Fibroblast of the aortic adventitia (primary cell): Measurements from ENCODE around the gene SAMD3. TPM values are rescaled to one million over a fixed set of nuclear protein-coding genes. Genes with fewer than 3 reads are reported as not detected.

ENCODE experiments used
- DNase-seq: peaks from one replicate; pipeline ENCODE4 v3.0.0-alpha.2; 2010; ENCODE audit warnings: low read depth
- H3K4me3 ChIP-seq: 2 replicates; pipeline ENCODE4 v1.5.1; 2011; ENCODE audit warnings: low read depth, mild to moderate bottlenecking, control low read depth, low read length, moderate library complexity
- total RNA-seq: library from RNA; depleted of rRNA; stranded (reverse); fragments of >200 nt; gene quantifications from 2 replicates; pipeline ENCODE4 v1.2.3, GENCODE V29; 2012; ENCODE audit warnings: low replicate concordance
- TF ChIP-seq, protein P1 (sequence below): IDR thresholded peaks from 2 replicates; pipeline ENCODE4 v1.5.1; 2011; ENCODE audit warnings: mild to moderate bottlenecking, low read length, control low read depth, inconsistent platforms; ENCODE audit not compliant: insufficient read depth

The SAMD3 gene
- total RNA-seq, 1 donor, result 9.1 TPM

DNA sequence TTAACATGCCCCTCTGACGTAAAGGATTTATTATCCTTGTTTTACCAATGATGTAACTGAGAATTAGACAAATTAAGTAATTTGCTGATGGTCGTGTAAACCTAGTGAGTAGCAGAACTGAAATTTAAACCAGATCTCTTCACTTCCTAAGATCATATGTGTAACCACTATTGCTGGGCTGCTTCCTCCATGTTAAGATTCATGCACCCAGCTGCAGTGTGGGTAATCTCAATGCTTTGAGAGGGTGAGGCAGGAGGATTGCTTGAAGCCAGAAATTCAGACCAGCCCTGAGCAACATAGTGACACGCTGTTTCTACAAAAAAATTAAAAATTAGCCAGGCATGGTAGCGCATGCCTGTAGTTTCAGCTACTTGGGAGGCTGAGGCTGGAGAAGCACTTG is 106.5 kb downstream of the SAMD3 start:
- no peak overlapping the region for H3K4me3 ChIP-seq
- no peak for DNase-seq
- TF ChIP-seq, protein P1, sequence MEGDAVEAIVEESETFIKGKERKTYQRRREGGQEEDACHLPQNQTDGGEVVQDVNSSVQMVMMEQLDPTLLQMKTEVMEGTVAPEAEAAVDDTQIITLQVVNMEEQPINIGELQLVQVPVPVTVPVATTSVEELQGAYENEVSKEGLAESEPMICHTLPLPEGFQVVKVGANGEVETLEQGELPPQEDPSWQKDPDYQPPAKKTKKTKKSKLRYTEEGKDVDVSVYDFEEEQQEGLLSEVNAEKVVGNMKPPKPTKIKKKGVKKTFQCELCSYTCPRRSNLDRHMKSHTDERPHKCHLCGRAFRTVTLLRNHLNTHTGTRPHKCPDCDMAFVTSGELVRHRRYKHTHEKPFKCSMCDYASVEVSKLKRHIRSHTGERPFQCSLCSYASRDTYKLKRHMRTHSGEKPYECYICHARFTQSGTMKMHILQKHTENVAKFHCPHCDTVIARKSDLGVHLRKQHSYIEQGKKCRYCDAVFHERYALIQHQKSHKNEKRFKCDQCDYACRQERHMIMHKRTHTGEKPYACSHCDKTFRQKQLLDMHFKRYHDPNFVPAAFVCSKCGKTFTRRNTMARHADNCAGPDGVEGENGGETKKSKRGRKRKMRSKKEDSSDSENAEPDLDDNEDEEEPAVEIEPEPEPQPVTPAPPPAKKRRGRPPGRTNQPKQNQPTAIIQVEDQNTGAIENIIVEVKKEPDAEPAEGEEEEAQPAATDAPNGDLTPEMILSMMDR, result no peak

DNA sequence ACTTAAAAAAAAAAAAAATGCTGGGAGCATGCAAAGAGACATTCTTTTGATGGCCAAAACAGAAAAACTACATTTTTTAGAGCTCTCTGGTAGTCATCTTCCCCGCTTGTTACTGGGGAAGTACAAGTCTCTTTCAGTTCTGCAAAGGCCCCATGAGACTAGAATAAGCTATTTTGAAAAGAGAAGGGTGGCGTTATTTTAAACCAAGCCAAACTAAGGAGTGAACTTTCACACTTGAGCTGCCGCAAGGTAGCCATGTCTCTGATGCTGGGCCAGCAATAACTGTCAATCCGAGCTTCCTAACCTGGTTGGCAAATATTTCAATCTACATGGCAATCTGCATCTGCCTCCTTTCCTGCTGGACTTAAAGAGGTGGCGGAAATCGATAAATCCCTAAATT is 107.7 kb downstream of the SAMD3 start:
- TF ChIP-seq, protein P1, result no peak
- no peak for DNase-seq
- H3K4me3 ChIP-seq, result no peak overlapping the region

DNA sequence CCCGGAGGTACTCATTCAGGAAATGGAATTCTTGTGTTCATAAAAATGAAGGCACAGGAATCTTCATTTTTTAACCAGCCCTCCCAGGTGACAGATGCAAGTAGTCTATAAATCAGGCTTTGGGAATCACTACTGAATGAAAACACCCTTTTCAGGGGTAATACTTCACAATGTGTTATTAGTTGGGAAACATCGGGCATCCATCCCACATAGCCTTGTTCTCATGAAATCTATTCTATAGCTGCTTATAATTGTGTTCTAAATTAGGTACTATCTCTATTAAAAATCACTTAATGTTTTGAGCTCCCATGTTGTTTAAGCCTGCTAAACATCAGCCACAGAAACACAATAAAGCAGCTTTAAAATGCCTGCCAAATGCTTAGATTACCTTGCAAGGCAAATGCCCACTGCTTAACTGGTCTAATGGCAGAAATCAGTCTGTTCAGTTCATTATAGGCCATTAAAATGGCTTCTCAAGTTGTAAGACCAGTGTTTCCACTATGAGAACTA is 109.5 kb downstream of the SAMD3 start:
- TF ChIP-seq, protein P1, result no peak
- H3K4me3 ChIP-seq, result no peak overlapping the region
- no peak for DNase-seq

DNA sequence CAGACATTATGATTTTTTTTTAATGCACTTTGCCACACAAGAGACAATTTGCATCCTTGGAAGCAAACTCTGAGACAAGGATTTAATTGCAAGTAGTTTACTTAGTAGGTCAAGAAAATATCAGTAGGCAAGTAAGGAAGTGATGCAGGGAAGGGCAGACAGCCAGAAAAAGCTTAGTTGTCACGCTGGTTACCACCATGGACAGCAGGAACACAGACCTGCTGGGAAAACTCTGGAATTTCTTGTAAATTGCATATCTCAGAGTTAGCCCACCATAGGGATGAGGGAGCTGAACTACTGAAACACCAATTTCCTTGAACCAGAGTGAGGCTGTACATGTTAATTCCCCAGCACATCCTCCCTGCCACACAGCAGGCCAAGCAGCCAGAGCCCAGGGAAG is 111.7 kb downstream of the SAMD3 start:
- no peak overlapping the region for H3K4me3 ChIP-seq
- TF ChIP-seq, protein P1, result no peak
- DNase-seq, result peak; percentile 4

DNA sequence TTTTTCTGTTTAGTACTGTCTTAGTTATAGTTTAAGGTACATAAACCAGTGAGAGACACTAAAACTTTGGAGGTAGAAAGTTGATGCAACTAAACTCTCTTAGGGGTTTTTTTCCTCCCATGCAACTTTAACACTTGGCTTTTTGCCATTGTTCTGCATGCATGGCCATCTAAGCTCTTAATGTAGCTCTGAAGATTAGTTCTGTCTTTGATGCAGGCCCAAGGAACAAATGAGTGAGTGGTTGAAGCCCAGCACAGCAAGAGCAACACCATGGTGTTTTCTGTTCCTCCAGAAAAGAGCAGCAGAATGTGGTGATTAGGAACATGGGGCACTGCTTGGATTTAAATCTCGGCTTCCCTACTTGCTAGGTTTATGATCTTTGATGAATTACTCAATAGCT is 115.0 kb downstream of the SAMD3 start:
- peak; percentile 3 for DNase-seq
- TF ChIP-seq, protein P1, result no peak

DNA sequence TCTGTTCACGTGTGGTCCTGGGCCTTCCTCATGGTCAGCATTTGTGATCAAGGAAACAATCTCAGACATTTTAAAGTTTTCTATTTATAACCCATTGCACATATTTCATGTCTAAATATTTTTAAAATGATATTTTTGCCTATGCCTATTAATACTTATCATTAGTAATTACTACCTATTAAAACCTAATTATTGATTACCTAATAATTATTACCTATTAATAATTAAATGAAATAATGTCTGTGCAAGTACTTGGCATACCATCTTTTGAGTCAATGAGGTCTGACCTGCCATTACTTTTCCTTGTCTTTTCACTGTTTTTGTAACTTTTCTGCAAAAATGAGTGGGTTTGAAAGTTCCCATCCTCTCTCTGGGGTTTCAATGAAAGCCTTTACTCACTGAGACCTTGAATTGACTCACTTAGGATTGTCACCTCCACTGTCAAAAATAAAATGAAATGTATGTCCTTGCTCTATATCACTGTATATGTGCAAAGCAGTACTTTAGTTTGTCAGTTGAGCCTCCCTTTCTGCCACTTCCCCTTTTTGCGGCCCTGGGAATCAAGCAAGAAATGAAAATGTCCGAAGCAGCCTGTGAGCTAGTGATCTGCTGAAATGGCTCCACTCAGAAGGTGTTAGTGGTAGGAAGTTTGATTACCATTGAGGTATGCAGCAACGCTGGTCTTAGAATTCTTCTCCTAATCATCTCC is 116.6 kb downstream of the SAMD3 start:
- DNase-seq, result no peak
- no peak overlapping the region for H3K4me3 ChIP-seq
- TF ChIP-seq, protein P1, result no peak

More for the DNA sequence above, 115.0 kb downstream of the SAMD3 start:
- no peak overlapping the region for H3K4me3 ChIP-seq
